ENCODE measurements around the gene DPYD.

The DPYD gene

GRCh38 chr1:97920832-97921571, at the start of gene DPYD:
Gene DPYD, minus strand, starts transcription at chr1:97921034. Its CDS starts 112 bp downstream, at chr1:97920922.
- Histone ChIP-seq H3K4me3 (ENCODE audit: low read depth, low read length) (peak within 1 kb of the TSS; percentile 88), H3K4me1 (ENCODE audit: control insufficient read depth, insufficient read depth, low read length) (peaks cover 3% of the 10 kb centered on the region), H3K27me3 (ENCODE audit: control insufficient read depth, insufficient read depth, low read length) (peaks cover 34% of the 10 kb centered on the region), H3K9ac (ENCODE audit: low read depth, low read length) (no peak within 1 kb of the TSS), H3K36me3 (ENCODE audit: control insufficient read depth, insufficient read depth, low read length) (no peaks in the 10 kb centered on the region), H3K9me3 (ENCODE audit: control insufficient read depth, insufficient read depth, low read length) (no peaks in the 10 kb centered on the region)

- H3K9me3 ChIP-seq (ENCODE audit: control insufficient read depth, insufficient read depth, low read length) = no peaks in the 10 kb centered on the region
These were observed 39.6 kb upstream of the DPYD start for GRCh38 chr1:97960470-97960869.

GRCh38 chr1:97947695-97948094, 26.9 kb upstream of the DPYD start:
- Histone ChIP-seq H3K9me3 (ENCODE audit: control insufficient read depth, insufficient read depth, low read length) (no peaks in the 10 kb centered on the region), H3K27me3 (ENCODE audit: control insufficient read depth, insufficient read depth, low read length) (no peaks in the 10 kb centered on the region), H3K9ac (ENCODE audit: low read depth, low read length) (no peak overlapping the region), H3K4me1 (ENCODE audit: control insufficient read depth, insufficient read depth, low read length) (no peaks in the 10 kb centered on the region), H3K4me3 (ENCODE audit: low read depth, low read length) (no peak overlapping the region), H3K36me3 (ENCODE audit: control insufficient read depth, insufficient read depth, low read length) (no peaks in the 10 kb centered on the region)

More at GRCh38 chr1:97960470-97960869, 39.6 kb upstream of the DPYD start:
- no peak overlapping the region for H3K4me3 ChIP-seq (ENCODE audit: low read depth, low read length)
- no peak overlapping the region for H3K9ac ChIP-seq (ENCODE audit: low read depth, low read length)
- H3K36me3 ChIP-seq (ENCODE audit: control insufficient read depth, insufficient read depth, low read length) = no peaks in the 10 kb centered on the region
- no peaks in the 10 kb centered on the region for H3K27me3 ChIP-seq (ENCODE audit: control insufficient read depth, insufficient read depth, low read length)
- no peaks in the 10 kb centered on the region for H3K4me1 ChIP-seq (ENCODE audit: control insufficient read depth, insufficient read depth, low read length)

GRCh38 chr1:97943354-97943753, 22.5 kb upstream of the DPYD start:
- H3K9ac ChIP-seq (ENCODE audit: low read depth, low read length) = no peak overlapping the region
- H3K36me3 ChIP-seq (ENCODE audit: control insufficient read depth, insufficient read depth, low read length) = no peaks in the 10 kb centered on the region
- H3K4me3 ChIP-seq (ENCODE audit: low read depth, low read length) = no peak overlapping the region
- H3K4me1 ChIP-seq (ENCODE audit: control insufficient read depth, insufficient read depth, low read length) = no peaks in the 10 kb centered on the region
- H3K9me3 ChIP-seq (ENCODE audit: control insufficient read depth, insufficient read depth, low read length) = no peaks in the 10 kb centered on the region
- no peaks in the 10 kb centered on the region for H3K27me3 ChIP-seq (ENCODE audit: control insufficient read depth, insufficient read depth, low read length)

- H3K36me3 ChIP-seq (ENCODE audit: control insufficient read depth, insufficient read depth, low read length) = no peaks in the 10 kb centered on the region
- no peak overlapping the region for H3K4me3 ChIP-seq (ENCODE audit: low read depth, low read length)
- H3K27me3 ChIP-seq (ENCODE audit: control insufficient read depth, insufficient read depth, low read length) = no peaks in the 10 kb centered on the region
- no peak overlapping the region for H3K9ac ChIP-seq (ENCODE audit: low read depth, low read length)
- H3K9me3 ChIP-seq (ENCODE audit: control insufficient read depth, insufficient read depth, low read length) = no peaks in the 10 kb centered on the region
- no peaks in the 10 kb centered on the region for H3K4me1 ChIP-seq (ENCODE audit: control insufficient read depth, insufficient read depth, low read length)
These were observed 21.6 kb upstream of the DPYD start for GRCh38 chr1:97942161-97943123.

GRCh38 chr1:97938285-97938642, 17.4 kb upstream of the DPYD start:
- H3K9me3 ChIP-seq (ENCODE audit: control insufficient read depth, insufficient read depth, low read length) = no peaks in the 10 kb centered on the region
- H3K27me3 ChIP-seq (ENCODE audit: control insufficient read depth, insufficient read depth, low read length) = no peaks in the 10 kb centered on the region
- no peaks in the 10 kb centered on the region for H3K36me3 ChIP-seq (ENCODE audit: control insufficient read depth, insufficient read depth, low read length)
- no peak overlapping the region for H3K9ac ChIP-seq (ENCODE audit: low read depth, low read length)
- no peak overlapping the region for H3K4me3 ChIP-seq (ENCODE audit: low read depth, low read length)
- H3K4me1 ChIP-seq (ENCODE audit: control insufficient read depth, insufficient read depth, low read length) = no peaks in the 10 kb centered on the region

GRCh38 chr1:97936976-97937375, 16.1 kb upstream of the DPYD start:
- Histone ChIP-seq H3K9me3 (ENCODE audit: control insufficient read depth, insufficient read depth, low read length) (no peaks in the 10 kb centered on the region), H3K27me3 (ENCODE audit: control insufficient read depth, insufficient read depth, low read length) (no peaks in the 10 kb centered on the region)

GRCh38 chr1:97934491-97934890, 13.7 kb upstream of the DPYD start:
- Histone ChIP-seq H3K9me3 (ENCODE audit: control insufficient read depth, insufficient read depth, low read length) (no peaks in the 10 kb centered on the region), H3K4me1 (ENCODE audit: control insufficient read depth, insufficient read depth, low read length) (no peaks in the 10 kb centered on the region)

More at GRCh38 chr1:97936976-97937375, 16.1 kb upstream of the DPYD start:
- Histone ChIP-seq H3K9ac (ENCODE audit: low read depth, low read length) (no peak overlapping the region), H3K4me1 (ENCODE audit: control insufficient read depth, insufficient read depth, low read length) (no peaks in the 10 kb centered on the region), H3K4me3 (ENCODE audit: low read depth, low read length) (no peak overlapping the region), H3K36me3 (ENCODE audit: control insufficient read depth, insufficient read depth, low read length) (no peaks in the 10 kb centered on the region)

GRCh38 chr1:97929874-97930851, 9.3 kb upstream of the DPYD start:
- H3K4me3 ChIP-seq (ENCODE audit: low read depth, low read length) = no peak overlapping the region

More at GRCh38 chr1:97934491-97934890, 13.7 kb upstream of the DPYD start:
- no peak overlapping the region for H3K9ac ChIP-seq (ENCODE audit: low read depth, low read length)
- H3K27me3 ChIP-seq (ENCODE audit: control insufficient read depth, insufficient read depth, low read length) = no peaks in the 10 kb centered on the region
- no peak overlapping the region for H3K4me3 ChIP-seq (ENCODE audit: low read depth, low read length)
- H3K36me3 ChIP-seq (ENCODE audit: control insufficient read depth, insufficient read depth, low read length) = no peaks in the 10 kb centered on the region

GRCh38 chr1:97926017-97926708, 5.3 kb upstream of the DPYD start:
- no peaks in the 10 kb centered on the region for H3K9me3 ChIP-seq (ENCODE audit: control insufficient read depth, insufficient read depth, low read length)
- peaks cover 8% of the 10 kb centered on the region for H3K27me3 ChIP-seq (ENCODE audit: control insufficient read depth, insufficient read depth, low read length)
- H3K4me1 ChIP-seq (ENCODE audit: control insufficient read depth, insufficient read depth, low read length) = no peaks in the 10 kb centered on the region
- H3K9ac ChIP-seq (ENCODE audit: low read depth, low read length) = no peak overlapping the region
- no peaks in the 10 kb centered on the region for H3K36me3 ChIP-seq (ENCODE audit: control insufficient read depth, insufficient read depth, low read length)
- no peak overlapping the region for H3K4me3 ChIP-seq (ENCODE audit: low read depth, low read length)

More at GRCh38 chr1:97929874-97930851, 9.3 kb upstream of the DPYD start:
- Histone ChIP-seq H3K27me3 (ENCODE audit: control insufficient read depth, insufficient read depth, low read length) (no peaks in the 10 kb centered on the region), H3K9ac (ENCODE audit: low read depth, low read length) (no peak overlapping the region), H3K4me1 (ENCODE audit: control insufficient read depth, insufficient read depth, low read length) (no peaks in the 10 kb centered on the region), H3K36me3 (ENCODE audit: control insufficient read depth, insufficient read depth, low read length) (no peaks in the 10 kb centered on the region), H3K9me3 (ENCODE audit: control insufficient read depth, insufficient read depth, low read length) (no peaks in the 10 kb centered on the region)

Measured in iPS-15b (cell line).